Tibial artery (tissue), 4 donors: ENCODE results near the gene HOXB1.

Source experiments
- DNase-seq, 2 donors: peaks; one replicate each; pipeline ENCODE4 v3.0.0-alpha.2; 2019
- H3K27ac ChIP-seq, 2 donors: fragments of 200-600 bp; sonication (generic) in 1 of 2; 1 replicate in 1 of 2; 2 replicates in 1 of 2; pipeline ENCODE4 v1.5.1; 2018 to 2019; ENCODE audit warnings: mild to moderate bottlenecking in 1 of 2
- H3K27me3 ChIP-seq, 2 donors: fragments of 200-600 bp; sonication (generic) in 1 of 2; one replicate each; pipeline versions ENCODE4 v1.5.1 to v1.6.0; 2016 to 2019
- H3K36me3 ChIP-seq, 3 donors: fragments of 200-600 bp; sonication (generic) in 2 of 3; one replicate each; pipeline ENCODE4 v1.5.1; 2016 to 2019; ENCODE audit warnings: mild to moderate bottlenecking in 2 of 3
- H3K4me1 ChIP-seq, 4 donors: fragments of 200-600 bp; sonication (generic) in 2 of 4; 1 replicate in 3 of 4; 2 replicates in 1 of 4; pipeline ENCODE4 v1.5.1; 2016 to 2019
- H3K4me3 ChIP-seq, 2 donors: fragments of 200-600 bp; sonication (generic) in 1 of 2; 1 replicate in 1 of 2; 2 replicates in 1 of 2; pipeline ENCODE4 v1.5.1; 2018 to 2019; ENCODE audit warnings: mild to moderate bottlenecking in 2 of 2
- H3K9me3 ChIP-seq, 3 donors: fragments of 200-600 bp; sonication (generic) in 1 of 3; one replicate each; pipeline ENCODE4 v1.5.1; 2016 to 2019
- CTCF ChIP-seq, 2 experiments: fragments of 200-600 bp in 1 of 2; fragments of 450-650 bp in 1 of 2; IDR thresholded peaks; one replicate each; pipeline ENCODE4 v1.5.1; 2017 to 2019; ENCODE audit warnings: antibody characterized with exemption in 2 of 2, mild to moderate bottlenecking in 1 of 2, moderate library complexity in 1 of 2
- intact Hi-C: fragments of 100-400 bp; cut with DNase I; formaldehyde crosslinking; loops from one replicate; pipeline ENCODE4 v1.15.0; 2023; ENCODE audit warnings: low total_unique reads

Gene HOXB1

GRCh38 chr17:48519427-48519826 is 11.4 kb downstream of the HOXB1 start:
- TF ChIP-seq CTCF (IDR thresholded peaks at IDR 0.05), result no peak
- no peaks in the 10 kb centered on the region for H3K4me1 ChIP-seq
- no peaks in the 10 kb centered on the region for H3K9me3 ChIP-seq
- H3K27me3 ChIP-seq, result peaks cover 0 to 43% of the 10 kb centered on the region in 2 donors
- H3K4me3 ChIP-seq, result no peak overlapping the region
- intact Hi-C loops, result no loop called here
- DNase-seq, result no peak
- no peaks in the 10 kb centered on the region for H3K36me3 ChIP-seq
- no peak overlapping the region for H3K27ac ChIP-seq

- Histone ChIP-seq H3K36me3 (no peaks in the 10 kb centered on the region), H3K27ac (no peak overlapping the region), H3K27me3 (peaks cover 0 to 60% of the 10 kb centered on the region in 2 donors), H3K4me1 (no peaks in the 10 kb centered on the region), H3K9me3 (no peaks in the 10 kb centered on the region), H3K4me3 (no peak overlapping the region)
- no peak for DNase-seq
- intact Hi-C loops, result no loop called here
- no peak for TF ChIP-seq CTCF (IDR thresholded peaks at IDR 0.05)
Observed at GRCh38 chr17:48517478-48517877, 13.3 kb downstream of the HOXB1 start.

GRCh38 chr17:48515925-48516900 is 14.6 kb downstream of the HOXB1 start:
- no peak for DNase-seq
- no peak for TF ChIP-seq CTCF (IDR thresholded peaks at IDR 0.05)
- Histone ChIP-seq H3K27me3 (peaks cover 0 to 63% of the 10 kb centered on the region in 2 donors), H3K4me1 (no peaks in the 10 kb centered on the region), H3K36me3 (no peaks in the 10 kb centered on the region), H3K27ac (no peak overlapping the region), H3K9me3 (no peaks in the 10 kb centered on the region), H3K4me3 (no peak overlapping the region)
- intact Hi-C loops, result no loop called here

- no peak for DNase-seq
- H3K27ac ChIP-seq, result no peak overlapping the region
- no peak for TF ChIP-seq CTCF (IDR thresholded peaks at IDR 0.05)
- H3K9me3 ChIP-seq, result no peaks in the 10 kb centered on the region
- H3K27me3 ChIP-seq, result peaks cover 0 to 66% of the 10 kb centered on the region in 2 donors
- H3K36me3 ChIP-seq, result no peaks in the 10 kb centered on the region
- no peaks in the 10 kb centered on the region for H3K4me1 ChIP-seq
- no peak overlapping the region for H3K4me3 ChIP-seq
- intact Hi-C loops, result no loop called here
Observed at GRCh38 chr17:48514477-48514876, 16.3 kb downstream of the HOXB1 start.

GRCh38 chr17:48513666-48514455 is 16.9 kb downstream of the HOXB1 start:
- DNase-seq, result no peak
- H3K9me3 ChIP-seq, result no peaks in the 10 kb centered on the region
- H3K4me3 ChIP-seq, result no peak overlapping the region
- TF ChIP-seq CTCF (IDR thresholded peaks at IDR 0.05), result no peak
- H3K27me3 ChIP-seq, result peaks cover 0 to 64% of the 10 kb centered on the region in 2 donors
- no peaks in the 10 kb centered on the region for H3K36me3 ChIP-seq
- no peak overlapping the region for H3K27ac ChIP-seq
- H3K4me1 ChIP-seq, result no peaks in the 10 kb centered on the region
- intact Hi-C loops, result no loop called here
